ENCODE data around the gene CUEDC1. TPM values are rescaled to one million over a fixed set of nuclear protein-coding genes. Genes with fewer than 3 reads are reported as not detected.

CUEDC1 gene
- total RNA-seq, 6 experiments from 2014 or later = 34.0 to 41.0 (median 34.9) TPM

GRCh38 chr17:57914273-57915142, 40.7 kb downstream of the CUEDC1 start:
- peaks cover 51% of the 10 kb centered on the region for H3K4me1 Mint-ChIP-seq (ENCODE audit: low read depth)
- H3K36me3 Mint-ChIP-seq (ENCODE audit: low read depth) = peaks cover 4% of the 10 kb centered on the region; the same call in 1 of the 2 replicates
- no peak overlapping the region for H3K27ac Mint-ChIP-seq

GRCh38 chr17:57913575-57914272, 41.5 kb downstream of the CUEDC1 start:
- H3K9me3 Mint-ChIP-seq = no peaks in the 10 kb centered on the region
- peaks cover 4% of the 10 kb centered on the region; the same call in 1 of the 2 replicates for H3K36me3 Mint-ChIP-seq (ENCODE audit: low read depth)
- peaks cover 51% of the 10 kb centered on the region for H3K4me1 Mint-ChIP-seq (ENCODE audit: low read depth)
- H3K4me3 Mint-ChIP-seq = no peak overlapping the region
- H3K27me3 Mint-ChIP-seq (ENCODE audit: insufficient read depth) = peaks cover 7% of the 10 kb centered on the region
- peak overlapping the region; percentile 4; the same call in 1 of the 2 replicates for H3K27ac Mint-ChIP-seq
- DNase-seq = no peak
- TF ChIP-seq, protein P1, sequence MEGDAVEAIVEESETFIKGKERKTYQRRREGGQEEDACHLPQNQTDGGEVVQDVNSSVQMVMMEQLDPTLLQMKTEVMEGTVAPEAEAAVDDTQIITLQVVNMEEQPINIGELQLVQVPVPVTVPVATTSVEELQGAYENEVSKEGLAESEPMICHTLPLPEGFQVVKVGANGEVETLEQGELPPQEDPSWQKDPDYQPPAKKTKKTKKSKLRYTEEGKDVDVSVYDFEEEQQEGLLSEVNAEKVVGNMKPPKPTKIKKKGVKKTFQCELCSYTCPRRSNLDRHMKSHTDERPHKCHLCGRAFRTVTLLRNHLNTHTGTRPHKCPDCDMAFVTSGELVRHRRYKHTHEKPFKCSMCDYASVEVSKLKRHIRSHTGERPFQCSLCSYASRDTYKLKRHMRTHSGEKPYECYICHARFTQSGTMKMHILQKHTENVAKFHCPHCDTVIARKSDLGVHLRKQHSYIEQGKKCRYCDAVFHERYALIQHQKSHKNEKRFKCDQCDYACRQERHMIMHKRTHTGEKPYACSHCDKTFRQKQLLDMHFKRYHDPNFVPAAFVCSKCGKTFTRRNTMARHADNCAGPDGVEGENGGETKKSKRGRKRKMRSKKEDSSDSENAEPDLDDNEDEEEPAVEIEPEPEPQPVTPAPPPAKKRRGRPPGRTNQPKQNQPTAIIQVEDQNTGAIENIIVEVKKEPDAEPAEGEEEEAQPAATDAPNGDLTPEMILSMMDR (IDR thresholded peaks at IDR 0.05) = no peak

More at GRCh38 chr17:57914273-57915142, 40.7 kb downstream of the CUEDC1 start:
- peaks cover 7% of the 10 kb centered on the region for H3K27me3 Mint-ChIP-seq (ENCODE audit: insufficient read depth)
- no peak for DNase-seq
- TF ChIP-seq, protein P1 (IDR thresholded peaks at IDR 0.05) = no peak
- H3K9me3 Mint-ChIP-seq = no peaks in the 10 kb centered on the region
- H3K4me3 Mint-ChIP-seq = no peak overlapping the region

- TF ChIP-seq, protein P1 (IDR thresholded peaks at IDR 0.05) = no peak
- Mint-ChIP-seq H3K27me3 (ENCODE audit: insufficient read depth) (peaks cover 7% of the 10 kb centered on the region), H3K4me3 (no peak overlapping the region), H3K36me3 (ENCODE audit: low read depth) (peaks cover 4% of the 10 kb centered on the region; the same call in 1 of the 2 replicates), H3K27ac (no peak overlapping the region), H3K4me1 (ENCODE audit: low read depth) (peaks cover 38% of the 10 kb centered on the region), H3K9me3 (no peaks in the 10 kb centered on the region)
- no peak for DNase-seq
Measured at GRCh38 chr17:57911834-57912673, 43.2 kb downstream of the CUEDC1 start.

GRCh38 chr17:57910462-57911420, 44.5 kb downstream of the CUEDC1 start:
- Mint-ChIP-seq H3K9me3 (no peaks in the 10 kb centered on the region), H3K27ac (no peak overlapping the region), H3K4me1 (ENCODE audit: low read depth) (peaks cover 38% of the 10 kb centered on the region), H3K27me3 (ENCODE audit: insufficient read depth) (peaks cover 7% of the 10 kb centered on the region), H3K36me3 (ENCODE audit: low read depth) (peaks cover 10% of the 10 kb centered on the region; the same call in 1 of the 2 replicates), H3K4me3 (no peak overlapping the region)
- no peak for DNase-seq
- TF ChIP-seq, protein P1 (IDR thresholded peaks at IDR 0.05) = no peak
